Measurements from ENCODE around the gene PSPH.
"Not testable (repeated sequence)": the region's sequence is repeated elsewhere in the genome, so short reads cannot be mapped to it uniquely, and the experiment has no call there.

The PSPH gene

GRCh38 chr7:56079450-56080185, 28.4 kb upstream of the PSPH start:
- POLR2A ChIA-PET: no interaction called here
- TF ChIP-seq PKNOX1 (IDR thresholded peaks at IDR 0.05): no peak
- TF ChIP-seq BHLHE40 (IDR thresholded peaks at IDR 0.05; ENCODE audit: borderline replicate concordance): no peak
- no peak for TF ChIP-seq TARDBP (IDR thresholded peaks at IDR 0.05)
- TF ChIP-seq NFRKB (IDR thresholded peaks at IDR 0.05): no peak
- no peak for TF ChIP-seq ELF4 (IDR thresholded peaks at IDR 0.05)
- TF ChIP-seq L3MBTL2 (conservative IDR thresholded peaks at IDR 0.05): no peak
- TF ChIP-seq FOXK2 (IDR thresholded peaks at IDR 0.05): no peak
- no peak for TF ChIP-seq ARNT (IDR thresholded peaks at IDR 0.05)
- TF ChIP-seq SUZ12 (IDR thresholded peaks at IDR 0.05): no peak
- no peak for TF ChIP-seq HDGF (IDR thresholded peaks at IDR 0.05; ENCODE audit: borderline replicate concordance)
- no peak for TF ChIP-seq FOXA1 (IDR thresholded peaks at IDR 0.05)

GRCh38 chr7:56078196-56078595, 27.0 kb upstream of the PSPH start:
- CTCF ChIA-PET: no interaction called here
- POLR2A ChIA-PET: interaction anchor here (1.1 kb wide), 1 partner anchor 27 kb away, joined by 3 read pairs; the partner anchor contains the start of genes CCT6A and PSPH
- TF ChIP-seq NFRKB (IDR thresholded peaks at IDR 0.05) (no peak), SP1 (IDR thresholded peaks at IDR 0.05) (no peak), FOXA1 (IDR thresholded peaks at IDR 0.05) (no peak), PKNOX1 (IDR thresholded peaks at IDR 0.05) (no peak), ELF4 (IDR thresholded peaks at IDR 0.05) (no peak), FOXK2 (IDR thresholded peaks at IDR 0.05) (no peak), CTBP1 (IDR thresholded peaks at IDR 0.05; ENCODE audit: borderline replicate concordance) (no peak), SUZ12 (IDR thresholded peaks at IDR 0.05) (no peak), HDGF (IDR thresholded peaks at IDR 0.05; ENCODE audit: borderline replicate concordance) (no peak), ZNF384 (IDR thresholded peaks at IDR 0.05) (no peak), ARNT (IDR thresholded peaks at IDR 0.05) (no peak), FOXM1 (IDR thresholded peaks at IDR 0.05; ENCODE audit: borderline replicate concordance) (no peak), LEF1 (IDR thresholded peaks at IDR 0.05; ENCODE audit: borderline replicate concordance) (no peak), TARDBP (IDR thresholded peaks at IDR 0.05) (no peak), L3MBTL2 (conservative IDR thresholded peaks at IDR 0.05) (no peak), BHLHE40 (IDR thresholded peaks at IDR 0.05; ENCODE audit: borderline replicate concordance) (no peak)
- no peak for DNase-seq (ENCODE audit: extremely low spot score)

More at GRCh38 chr7:56079450-56080185, 28.4 kb upstream of the PSPH start:
- DNase-seq (ENCODE audit: extremely low spot score): no peak
- CTCF ChIA-PET: no interaction called here

GRCh38 chr7:56077681-56078080, 26.4 kb upstream of the PSPH start:
- CTCF ChIA-PET: no interaction called here
- POLR2A ChIA-PET: interaction anchor here (1.1 kb wide), 1 partner anchor 26 kb away, joined by 3 read pairs; the partner anchor contains the start of genes CCT6A and PSPH
- TF ChIP-seq ZNF384 (IDR thresholded peaks at IDR 0.05) (no peak), ELF4 (IDR thresholded peaks at IDR 0.05) (no peak), TARDBP (IDR thresholded peaks at IDR 0.05) (no peak), FOXK2 (IDR thresholded peaks at IDR 0.05) (no peak), LEF1 (IDR thresholded peaks at IDR 0.05; ENCODE audit: borderline replicate concordance) (no peak), FOXA1 (IDR thresholded peaks at IDR 0.05) (no peak)
- DNase-seq (ENCODE audit: extremely low spot score): no peak

- TF ChIP-seq L3MBTL2 (conservative IDR thresholded peaks at IDR 0.05): no peak
- 0 out of 2 replicates have a peak, but pooled peaks have one; percentile 21 for TF ChIP-seq PKNOX1 (IDR thresholded peaks at IDR 0.05)
- ChIA-PET CTCF (interaction anchor here (1.0 to 1.2 kb wide), 3 partner anchors 9 to 73 kb away, joined by 3 to 10 read pairs (median 3); no protein-coding TSS in a partner anchor), POLR2A (interaction anchor here (1.5 kb wide), 1 partner anchor 23 kb away, joined by 4 read pairs; the partner anchor contains the start of genes CCT6A and PSPH)
- DNase-seq (ENCODE audit: extremely low spot score): peak; percentile 83
These were observed 23.1 kb upstream of the PSPH start for GRCh38 chr7:56074371-56074791.

- CTCF ChIA-PET: interaction anchor here (1.9 kb wide), 1 partner anchor 8 kb away, joined by 10 read pairs; no protein-coding TSS in a partner anchor
- DNase-seq (ENCODE audit: extremely low spot score): not testable (repeated sequence)
- POLR2A ChIA-PET: interaction anchor here (1.4 to 7.8 kb wide), 3 partner anchors 15 to 40 kb away, joined by 4 to 79 read pairs (median 6); partner anchors contain the start of genes CCT6A, CHCHD2 and PSPH
These were observed 15.1 kb upstream of the PSPH start for GRCh38 chr7:56066376-56066775.

- TF ChIP-seq CTBP1 (IDR thresholded peaks at IDR 0.05; ENCODE audit: borderline replicate concordance) (no peak), NFRKB (IDR thresholded peaks at IDR 0.05) (no peak), FOXK2 (IDR thresholded peaks at IDR 0.05) (no peak), ELF4 (IDR thresholded peaks at IDR 0.05) (0 out of 2 replicates have a peak, but pooled peaks have one; percentile 36)
- ChIA-PET CTCF (interaction anchor here (1.0 to 1.9 kb wide), 2 partner anchors 10 kb away, joined by 3 to 10 read pairs; no protein-coding TSS in a partner anchor), POLR2A (interaction anchor here (0.7 to 7.8 kb wide), 6 partner anchors 10 to 107 kb away, joined by 3 to 79 read pairs (median 5); partner anchors contain the start of genes CCT6A and PSPH)
- peak; percentile 94 for DNase-seq (ENCODE audit: extremely low spot score)
These were observed 12.8 kb upstream of the PSPH start, which contains the start of gene SUMF2 for GRCh38 chr7:56063882-56064625. SUMF2 (plus strand) TSS chr7:56064286; CDS start chr7:56064312, 26 bp downstream.
